ENCODE data around the gene BAHCC1. TPM values are rescaled to one million over a fixed set of nuclear protein-coding genes. Genes with fewer than 3 reads are reported as not detected.
A peak's percentile ranks its signal among the peaks of the same experiment; 100 is the strongest.

BAHCC1 gene
- total RNA-seq, 1 experiment from 2014 or later, result 29.8 TPM

DNA sequence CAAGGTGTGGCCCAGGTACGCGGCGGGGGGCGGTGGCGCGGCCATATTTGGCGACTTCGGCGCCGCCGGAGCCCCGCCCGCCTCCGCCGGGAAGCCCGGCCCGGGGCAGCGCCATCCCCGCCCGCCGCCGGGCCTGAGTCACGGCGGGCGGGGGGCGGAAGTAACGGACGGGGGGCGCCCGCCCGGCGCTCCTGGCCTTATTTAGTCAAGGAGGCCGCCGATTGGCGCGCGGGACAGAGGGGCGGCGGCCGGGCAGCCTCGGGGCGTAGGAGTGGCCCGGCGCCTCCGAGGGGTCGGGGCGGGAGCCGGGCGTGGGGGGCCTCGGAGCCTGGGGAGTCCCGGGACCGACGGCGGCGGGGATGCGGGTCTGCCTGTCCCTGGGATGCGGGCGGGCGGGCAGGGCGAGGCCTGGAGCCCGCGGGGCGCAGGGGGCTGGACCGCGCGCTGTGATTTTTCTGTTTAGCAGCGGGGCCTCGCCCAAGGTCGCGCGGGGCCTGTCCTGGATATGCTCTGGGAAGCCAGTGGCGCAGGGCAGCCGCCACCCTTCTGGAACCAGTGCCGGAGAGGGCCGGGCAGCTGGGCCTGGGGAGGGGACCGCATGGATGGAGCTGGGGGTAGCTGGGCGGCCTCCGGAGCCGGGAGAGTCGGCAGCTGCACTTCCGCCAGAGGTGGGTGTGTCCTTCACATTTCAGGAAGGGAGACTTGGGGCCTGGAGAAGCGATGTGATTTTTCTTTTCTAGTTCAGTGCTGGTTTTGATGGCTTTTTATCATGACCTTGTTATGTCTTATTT, 119.7 kb downstream of the BAHCC1 start (continued):
- TF ChIP-seq GABPB1 (CRISPR knock-in tag; IDR thresholded peaks at IDR 0.05), result 0 out of 2 replicates have a peak, but pooled peaks have one; percentile 6
- no peak for TF ChIP-seq GRHL2 (CRISPR knock-in tag; IDR thresholded peaks at IDR 0.05; ENCODE audit: insufficient replicate concordance, severe bottlenecking)
- TF ChIP-seq MYBL2 (CRISPR knock-in tag; IDR thresholded peaks at IDR 0.05), result 0 out of 2 replicates have a peak, but pooled peaks have one; percentile 41

DNA sequence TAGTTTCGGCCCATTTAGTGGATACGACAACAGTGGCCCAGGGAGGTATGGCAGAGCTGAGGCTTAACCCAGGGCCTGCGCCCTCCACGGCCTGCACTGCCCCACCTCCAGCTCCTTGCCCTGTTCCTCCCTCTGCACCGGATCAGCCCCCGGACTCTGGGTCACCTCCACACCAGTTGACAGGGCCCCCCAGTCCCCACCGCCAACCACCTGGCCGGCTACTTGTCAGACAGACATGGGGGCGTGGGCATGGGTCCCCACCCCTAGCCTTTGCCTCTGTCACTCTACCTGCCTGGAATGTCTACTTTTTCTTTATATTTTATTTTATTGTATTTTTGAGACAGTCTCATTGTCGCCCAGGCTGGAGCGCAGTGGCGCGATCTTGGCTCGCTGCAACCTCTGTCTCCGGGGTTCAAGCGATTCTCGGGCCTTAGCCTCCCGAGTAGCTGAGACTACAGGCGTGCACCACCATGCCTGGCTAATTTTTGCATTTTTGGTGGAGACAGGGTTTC, 120.3 kb downstream of the BAHCC1 start:
- Mint-ChIP-seq H3K27me3 (ENCODE audit: low read depth) (peaks cover 24% of the 10 kb centered on the region), H3K4me1 (peaks cover 35% of the 10 kb centered on the region), H3K27ac (peak overlapping the region; percentile 79), H3K36me3 (peaks cover 16% of the 10 kb centered on the region), H3K4me3 (peak overlapping the region; percentile 78), H3K9me3 (no peaks in the 10 kb centered on the region)
- TF ChIP-seq ZNF532 (CRISPR knock-in tag; IDR thresholded peaks at IDR 0.05; ENCODE audit: borderline replicate concordance), result no peak
- TF ChIP-seq STAT6 (CRISPR knock-in tag; conservative IDR thresholded peaks at IDR 0.05; ENCODE audit: low read depth), result no peak
- TF ChIP-seq FOXJ3 (CRISPR knock-in tag; IDR thresholded peaks at IDR 0.05; ENCODE audit: borderline replicate concordance), result no peak
- no peak for TF ChIP-seq PRRX2 (CRISPR knock-in tag; IDR thresholded peaks at IDR 0.05)
- TF ChIP-seq, protein P1, sequence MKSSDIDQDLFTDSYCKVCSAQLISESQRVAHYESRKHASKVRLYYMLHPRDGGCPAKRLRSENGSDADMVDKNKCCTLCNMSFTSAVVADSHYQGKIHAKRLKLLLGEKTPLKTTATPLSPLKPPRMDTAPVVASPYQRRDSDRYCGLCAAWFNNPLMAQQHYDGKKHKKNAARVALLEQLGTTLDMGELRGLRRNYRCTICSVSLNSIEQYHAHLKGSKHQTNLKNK (CRISPR knock-in tag; IDR thresholded peaks at IDR 0.05), result no peak
- no peak for TF ChIP-seq MXD4 (CRISPR knock-in tag; IDR thresholded peaks at IDR 0.05; ENCODE audit: borderline replicate concordance)
- no peak for TF ChIP-seq ZNF121 (CRISPR knock-in tag; IDR thresholded peaks at IDR 0.05)
- TF ChIP-seq HMGA2 (CRISPR knock-in tag; IDR thresholded peaks at IDR 0.05), result no peak
- DNase-seq (ENCODE audit: low spot score), result no peak
- POLR2A ChIA-PET, result interaction anchor here (0.9 to 1.4 kb wide), 4 partner anchors 25 to 121 kb away, joined by 3 to 5 read pairs (median 4); partner anchors contain the start of genes BAHCC1 and FAAP100
- CTCF ChIA-PET, result interaction anchor here (0.5 to 3.6 kb wide), 8 partner anchors 8 to 318 kb away, joined by 3 to 27 read pairs (median 4); no protein-coding TSS in a partner anchor
- no peak for ATAC-seq

Small RNA genes lying within 50 kb of the gene (microRNA-seq; reads per million reads assigned to microRNA genes)
- gene MIR3186 (ENCODE audit: borderline number of aligned reads) (not detected), gene MIR4740 (ENCODE audit: borderline number of aligned reads) (not detected)

Other genes with a start within 250 kb of the BAHCC1 start
- gene PVALEF, start 229.9 kb upstream of the BAHCC1 start, total RNA-seq (2021), result not detected in 3 replicates
- gene AATK, start 229.2 kb upstream of the BAHCC1 start, total RNA-seq (2021), result 2.9 to 4.4 TPM (median 3.0 TPM) in 3 replicates
- gene CEP131, start 172.5 kb upstream of the BAHCC1 start, total RNA-seq (2021), result 32.4 to 35.2 TPM (median 34.3 TPM) in 3 replicates
- gene TEPSIN, start 156.4 kb upstream of the BAHCC1 start, total RNA-seq (2021), result 32.2 to 40.7 TPM (median 35.4 TPM) in 3 replicates
- gene NDUFAF8, start 156.1 kb upstream of the BAHCC1 start, total RNA-seq (2021), result 58.6 to 73.0 TPM (median 59.9 TPM) in 3 replicates
- 47.0 to 62.4 TPM (median 53.9 TPM) in 3 replicates for gene SLC38A10, start 100.2 kb upstream of the BAHCC1 start, total RNA-seq (2021)
- gene ACTG1, start 117.3 kb downstream of the BAHCC1 start, total RNA-seq (2021), result 3,338 to 3,455 TPM (median 3,348 TPM) in 3 replicates
- 0.31 to 0.89 TPM (median 0.46 TPM) in 3 replicates for gene FSCN2, start 132.9 kb downstream of the BAHCC1 start, total RNA-seq (2021)
- 44.7 to 54.7 TPM (median 47.8 TPM) in 3 replicates for gene FAAP100, start 156.9 kb downstream of the BAHCC1 start, total RNA-seq (2021)
- 80.3 to 89.2 TPM (median 83.5 TPM) in 3 replicates for gene NPLOC4, start 241.7 kb downstream of the BAHCC1 start, total RNA-seq (2021)
- 1.5 to 3.0 TPM (median 2.4 TPM) in 3 replicates for gene TSPAN10, start 241.7 kb downstream of the BAHCC1 start, total RNA-seq (2021)